ENCODE data around the gene GCLC. TPM values are rescaled to one million over a fixed set of nuclear protein-coding genes. Genes with fewer than 3 reads are reported as not detected.
A peak's percentile ranks its signal among the peaks of the same experiment; 100 is the strongest.

GCLC gene
- total and polyA plus RNA-seq, 9 of the 15 experiments (the other 6 are each of a cell fraction or from before 2014, with no cell fraction given): 3.9 to 20.0 (median 9.4) TPM

GRCh38 chr6:53593001-53593488 lies 48.1 kb upstream of the GCLC start (continued):
- TF ChIP-seq BMI1 (IDR thresholded peaks at IDR 0.05; ENCODE audit: low read length) (no peak), ZNF174 (CRISPR knock-in tag; IDR thresholded peaks at IDR 0.05) (no peak), ZNF146 (CRISPR knock-in tag; IDR thresholded peaks at IDR 0.05; ENCODE audit: unreplicated experiment) (no peak), U2AF2 (optimal IDR thresholded peaks at IDR 0.05; ENCODE audit: low read depth, low read length) (no peak), CHD2 (IDR thresholded peaks at IDR 0.05; ENCODE audit: low read depth, low read length) (no peak), ZNF75A (CRISPR knock-in tag; IDR thresholded peaks at IDR 0.05) (no peak), ESRRA (IDR thresholded peaks at IDR 0.05; ENCODE audit: borderline replicate concordance, low read depth) (peak; percentile 37; the same call in 1 of the 2 replicates), ZNF280A (IDR thresholded peaks at IDR 0.05; ENCODE audit: low read depth, partially characterized antibody) (no peak), JUN (IDR thresholded peaks at IDR 0.05; ENCODE audit: borderline replicate concordance, low read depth, low read length) (peak; percentile 59; the same call in 1 of the 2 replicates), JUN (CRISPR knock-in tag; IDR thresholded peaks at IDR 0.05; ENCODE audit: borderline replicate concordance) (no peak), ATF7 (IDR thresholded peaks at IDR 0.05) (peak; percentile 20; the same call in 1 of the 2 replicates), DLX4 (CRISPR knock-in tag; IDR thresholded peaks at IDR 0.05) (no peak), EP300 (IDR thresholded peaks at IDR 0.05; ENCODE audit: low read length) (peak; percentile 63; the same call in 1 of the 2 replicates), TOE1 (IDR thresholded peaks at IDR 0.05; ENCODE audit: borderline replicate concordance) (no peak), TOE1 (CRISPR knock-in tag; IDR thresholded peaks at IDR 0.05; ENCODE audit: borderline replicate concordance, low read depth) (no peak), ZNF584 (CRISPR knock-in tag; IDR thresholded peaks at IDR 0.05; ENCODE audit: low read depth) (no peak), SP2 (IDR thresholded peaks at IDR 0.05; ENCODE audit: extremely low read depth, low read depth, low read length, poor library complexity, severe bottlenecking) (no peak), RBM22 (IDR thresholded peaks at IDR 0.05; ENCODE audit: low read depth, low read length, poor library complexity, severe bottlenecking) (no peak), E4F1 (CRISPR knock-in tag; IDR thresholded peaks at IDR 0.05; ENCODE audit: borderline replicate concordance) (no peak)

All from K562 (cell line).